SJCRH30 (cell line): Measurements from ENCODE around the gene POU6F1. TPM values are rescaled to one million over a fixed set of nuclear protein-coding genes. Genes with fewer than 3 reads are reported as not detected.
"Not testable (repeated sequence)": the region's sequence is repeated elsewhere in the genome, so short reads cannot be mapped to it uniquely, and the experiment has no call there.

Source experiments
- DNase-seq, 2 experiments: peaks; one replicate each; pipeline ENCODE4 v3.0.0-alpha.2; 2015 to 2020
- H3K27ac ChIP-seq: fragments of 250-450 bp; sonication (Bioruptor Pico); 2 replicates; pipeline ENCODE4 v1.5.1; 2020; ENCODE audit warnings: mild to moderate bottlenecking, moderate library complexity
- H3K27me3 ChIP-seq: fragments of 250-450 bp; sonication (Bioruptor Pico); 2 replicates; pipeline ENCODE4 v1.5.1; 2020; ENCODE audit warnings: mild to moderate bottlenecking, moderate library complexity
- H3K36me3 ChIP-seq: fragments of 250-450 bp; sonication (Bioruptor Pico); 2 replicates; pipeline ENCODE4 v1.5.1; 2020; ENCODE audit warnings: mild to moderate bottlenecking, moderate library complexity
- H3K4me1 ChIP-seq: fragments of 250-450 bp; sonication (Bioruptor Pico); 2 replicates; pipeline ENCODE4 v1.5.1; 2020; ENCODE audit warnings: mild to moderate bottlenecking, moderate library complexity
- H3K4me3 ChIP-seq: fragments of 250-450 bp; sonication (Bioruptor Pico); 2 replicates; pipeline ENCODE4 v1.5.1; 2020; ENCODE audit warnings: mild to moderate bottlenecking, moderate library complexity
- H3K9me3 ChIP-seq: fragments of 250-450 bp; sonication (Bioruptor Pico); replicated peaks from 2 replicates; pipeline ENCODE4 v1.5.1; 2020; ENCODE audit warnings: mild to moderate bottlenecking, moderate library complexity
- total RNA-seq: library from RNA; depleted of rRNA; stranded (reverse); fragments of >200 nt; shearing (Covaris generic); gene quantifications from 2 replicates; pipeline ENCODE4 v1.2.3, GENCODE V29; 2014; rRNA removed

Gene POU6F1
- total RNA-seq: 1.5 and 2.5 TPM in 2 replicates

GRCh38 chr12:51217968-51218606 lies at the start of gene POU6F1:
TSS of gene POU6F1 (minus strand) at chr12:51218062. CDS start at chr12:51206836, 11,226 bp downstream.
- H3K9me3 ChIP-seq: no peaks in the 10 kb centered on the region
- H3K4me1 ChIP-seq: peaks cover 6% of the 10 kb centered on the region
- no peaks in the 10 kb centered on the region for H3K36me3 ChIP-seq
- H3K27me3 ChIP-seq: no peaks in the 10 kb centered on the region
- DNase-seq: peak; percentile 82 to 87
- peak within 1 kb of the TSS; percentile 82 for H3K27ac ChIP-seq
- peak within 1 kb of the TSS; percentile 70 for H3K4me3 ChIP-seq

GRCh38 chr12:51265024-51265423 lies 47.2 kb upstream of the POU6F1 start:
- Histone ChIP-seq H3K4me3 (no peak overlapping the region), H3K27me3 (no peaks in the 10 kb centered on the region), H3K9me3 (no peaks in the 10 kb centered on the region), H3K36me3 (no peaks in the 10 kb centered on the region), H3K27ac (no peak overlapping the region), H3K4me1 (no peaks in the 10 kb centered on the region)
- no peak for DNase-seq

GRCh38 chr12:51264297-51264696 lies 46.4 kb upstream of the POU6F1 start:
- no peak overlapping the region for H3K4me3 ChIP-seq
- no peaks in the 10 kb centered on the region for H3K9me3 ChIP-seq
- H3K27me3 ChIP-seq: no peaks in the 10 kb centered on the region
- DNase-seq: no peak
- no peak overlapping the region for H3K27ac ChIP-seq
- no peaks in the 10 kb centered on the region for H3K4me1 ChIP-seq
- H3K36me3 ChIP-seq: no peaks in the 10 kb centered on the region

GRCh38 chr12:51263341-51263740 lies 45.5 kb upstream of the POU6F1 start:
- no peaks in the 10 kb centered on the region for H3K9me3 ChIP-seq
- no peaks in the 10 kb centered on the region for H3K4me1 ChIP-seq
- DNase-seq: no peak
- no peaks in the 10 kb centered on the region for H3K36me3 ChIP-seq
- no peak overlapping the region for H3K27ac ChIP-seq
- H3K27me3 ChIP-seq: no peaks in the 10 kb centered on the region
- H3K4me3 ChIP-seq: no peak overlapping the region

GRCh38 chr12:51262758-51263177 lies 44.9 kb upstream of the POU6F1 start:
- Histone ChIP-seq H3K27me3 (no peaks in the 10 kb centered on the region), H3K9me3 (no peaks in the 10 kb centered on the region), H3K4me1 (no peaks in the 10 kb centered on the region), H3K27ac (no peak overlapping the region), H3K36me3 (no peaks in the 10 kb centered on the region), H3K4me3 (no peak overlapping the region)
- peak; percentile 59 to 70 for DNase-seq

- not testable (repeated sequence) for H3K36me3 ChIP-seq, H3K9me3 ChIP-seq, DNase-seq, H3K4me1 ChIP-seq, H3K27me3 ChIP-seq, H3K4me3 ChIP-seq, H3K27ac ChIP-seq
These were observed 41.7 kb upstream of the POU6F1 start for GRCh38 chr12:51259600-51259999.

- no peak for DNase-seq
- Histone ChIP-seq H3K36me3 (no peaks in the 10 kb centered on the region), H3K27ac (no peak overlapping the region)
These were observed 36.7 kb upstream of the POU6F1 start for GRCh38 chr12:51254536-51254935.

GRCh38 chr12:51253276-51253675 lies 35.4 kb upstream of the POU6F1 start:
- 0 out of 2 replicates have a peak, but pooled peaks cover 3% of the 10 kb centered on the region for H3K4me1 ChIP-seq
- no peak overlapping the region for H3K27ac ChIP-seq
- DNase-seq: no peak
- H3K9me3 ChIP-seq: no peaks in the 10 kb centered on the region; the same call in 1 of the 2 replicates
- no peak overlapping the region for H3K4me3 ChIP-seq
- no peaks in the 10 kb centered on the region for H3K27me3 ChIP-seq
- H3K36me3 ChIP-seq: no peaks in the 10 kb centered on the region

More at GRCh38 chr12:51254536-51254935, 36.7 kb upstream of the POU6F1 start:
- Histone ChIP-seq H3K4me1 (0 out of 2 replicates have a peak, but pooled peaks cover 3% of the 10 kb centered on the region), H3K27me3 (no peaks in the 10 kb centered on the region), H3K4me3 (no peak overlapping the region), H3K9me3 (no peaks in the 10 kb centered on the region; the same call in 1 of the 2 replicates)

GRCh38 chr12:51247523-51248206 lies 29.8 kb upstream of the POU6F1 start:
- Histone ChIP-seq H3K27me3 (no peaks in the 10 kb centered on the region), H3K9me3 (no peaks in the 10 kb centered on the region), H3K27ac (no peak overlapping the region), H3K4me3 (no peak overlapping the region), H3K36me3 (peaks cover 3% of the 10 kb centered on the region; the same call in 1 of the 2 replicates), H3K4me1 (peaks cover 11% of the 10 kb centered on the region)
- no peak for DNase-seq

- no peak overlapping the region for H3K27ac ChIP-seq
- H3K4me3 ChIP-seq: no peak overlapping the region
- no peaks in the 10 kb centered on the region for H3K9me3 ChIP-seq
- peak; percentile 29 to 54 for DNase-seq
- H3K36me3 ChIP-seq: peaks cover 13% of the 10 kb centered on the region
- no peaks in the 10 kb centered on the region for H3K27me3 ChIP-seq
- H3K4me1 ChIP-seq: peaks cover 8% of the 10 kb centered on the region
These were observed 28.5 kb upstream of the POU6F1 start for GRCh38 chr12:51246254-51246853.

- peaks cover 8% of the 10 kb centered on the region for H3K4me1 ChIP-seq
- H3K36me3 ChIP-seq: peaks cover 17% of the 10 kb centered on the region
- H3K27ac ChIP-seq: no peak overlapping the region
These were observed 27.8 kb upstream of the POU6F1 start for GRCh38 chr12:51245476-51246253.

GRCh38 chr12:51244269-51244668 lies 26.4 kb upstream of the POU6F1 start:
- peaks cover 17% of the 10 kb centered on the region for H3K36me3 ChIP-seq
- DNase-seq: no peak
- peaks cover 8% of the 10 kb centered on the region for H3K4me1 ChIP-seq
- no peak overlapping the region for H3K27ac ChIP-seq
- no peaks in the 10 kb centered on the region for H3K27me3 ChIP-seq
- H3K9me3 ChIP-seq: no peaks in the 10 kb centered on the region
- no peak overlapping the region for H3K4me3 ChIP-seq

More at GRCh38 chr12:51245476-51246253, 27.8 kb upstream of the POU6F1 start:
- H3K9me3 ChIP-seq: no peaks in the 10 kb centered on the region
- no peak overlapping the region for H3K4me3 ChIP-seq
- no peaks in the 10 kb centered on the region for H3K27me3 ChIP-seq
- no peak for DNase-seq

GRCh38 chr12:51242876-51243275 lies 25.0 kb upstream of the POU6F1 start:
- Histone ChIP-seq H3K27me3 (no peaks in the 10 kb centered on the region), H3K4me1 (peaks cover 8% of the 10 kb centered on the region), H3K27ac (no peak overlapping the region), H3K9me3 (no peaks in the 10 kb centered on the region), H3K36me3 (peaks cover 17% of the 10 kb centered on the region), H3K4me3 (no peak overlapping the region)
- no peak for DNase-seq

- Histone ChIP-seq H3K4me1 (peaks cover 8% of the 10 kb centered on the region), H3K9me3 (no peaks in the 10 kb centered on the region), H3K4me3 (no peak overlapping the region), H3K27ac (no peak overlapping the region), H3K36me3 (peaks cover 17% of the 10 kb centered on the region), H3K27me3 (no peaks in the 10 kb centered on the region)
- DNase-seq: no peak
These were observed 24.3 kb upstream of the POU6F1 start for GRCh38 chr12:51242120-51242519.
